HepG2 (cell line): ENCODE data around the gene FBLN5. TPM values are rescaled to one million over a fixed set of nuclear protein-coding genes. Genes with fewer than 3 reads are reported as not detected.

Experiments used
- ATAC-seq: fragments of 200-7000 bp; cut with Tn5 transposase; 3 replicates; pipeline ENCODE4 v1.9.1; 2020; ENCODE audit warnings: mild to moderate bottlenecking, moderate library complexity
- BruUV-seq: library from RNA; stranded (reverse); fragments of 400-500 nt; replicated peaks from 2 replicates; lab custom pipeline; 2021; lab: Mats Ljungman, UMichigan
- CTCF ChIA-PET: fragments of 300-600 bp; formaldehyde crosslinking; extraction: SDS; loops from one replicate; lab custom pipeline; 2021; ENCODE audit warnings: low total read pairs, inconsistent platforms, low intra/inter-chr PET ratio; lab: Yijun Ruan, JAX
- POLR2A ChIA-PET: fragments of 350-600 bp; sonication (Branson Sonifier 250); formaldehyde crosslinking; loops from one replicate; lab custom pipeline; 2020; ENCODE audit warnings: antibody characterized with exemption, inconsistent platforms; lab: Yijun Ruan, JAX
- DNase-seq: peaks from one replicate; pipeline ENCODE4 v3.0.0-alpha.2; 2015; ENCODE audit warnings: low spot score
- FAIRE-seq: peaks from 3 replicates; lab custom pipeline; 2011; peaks lifted over from hg19 to GRCh38; lab: Jason Lieb, UNC
- H2AFZ ChIP-seq: one replicate; pipeline ENCODE4 v1.6.1; 2011; ENCODE audit warnings: low read length, inconsistent platforms
- H3K27ac ChIP-seq: fragments of 300-600 bp; 3 replicates; pipeline ENCODE4 v1.8.0; 2011; ENCODE audit warnings: mixed run types, mild to moderate bottlenecking, mixed read lengths, low read length, inconsistent platforms; ENCODE audit not compliant: insufficient read depth; ENCODE audit errors: extremely low read length
- H3K27me3 ChIP-seq, 2 experiments: fragments of 200-600 bp in 1 of 2; 2 replicates in 1 of 2; 3 replicates in 1 of 2; pipeline versions ENCODE4 v1.6.0 to v1.8.0; 2011; ENCODE audit warnings: low read length in 2 of 2, mild to moderate bottlenecking in 2 of 2, moderate library complexity in 2 of 2, inconsistent platforms in 1 of 2; ENCODE audit not compliant: insufficient read depth in 2 of 2, control insufficient read depth in 1 of 2
- H3K36me3 ChIP-seq, 2 experiments: fragments of 200-600 bp in 1 of 2; replicated peaks in 1 of 2; 2 replicates in 1 of 2; 3 replicates in 1 of 2; pipeline versions ENCODE4 v1.5.1 to v1.8.0; 2011; ENCODE audit warnings: low read length in 2 of 2, inconsistent platforms in 1 of 2; ENCODE audit not compliant: insufficient read depth in 2 of 2, control insufficient read depth in 1 of 2
- H3K4me1 ChIP-seq: 2 replicates; pipeline ENCODE4 v1.5.1; 2012; ENCODE audit warnings: low read length, inconsistent platforms; ENCODE audit not compliant: insufficient read depth
- H3K4me2 ChIP-seq: 2 replicates; pipeline ENCODE4 v1.6.0; 2011; ENCODE audit warnings: low read depth, low read length, inconsistent platforms
- H3K4me3 ChIP-seq, 3 experiments: fragments of 200-600 bp in 1 of 3; sonication (generic), shearing (Covaris generic) in 1 of 3; replicated peaks in 1 of 3; 2 replicates each; pipeline ENCODE4 v1.5.1; 2011 to 2016; ENCODE audit warnings: low read length in 3 of 3, inconsistent platforms in 2 of 3, low read depth in 2 of 3, mild to moderate bottlenecking in 2 of 3, control low read depth in 1 of 3, mixed read lengths in 1 of 3; ENCODE audit not compliant: insufficient read depth in 1 of 3
- H3K79me2 ChIP-seq: one replicate; pipeline ENCODE4 v1.6.1; 2011; ENCODE audit warnings: low read length, inconsistent platforms; ENCODE audit not compliant: insufficient read depth
- H3K9ac ChIP-seq: 2 replicates; pipeline ENCODE4 v1.6.0; 2011; ENCODE audit warnings: mild to moderate bottlenecking, low read depth, low read length, inconsistent platforms; ENCODE audit not compliant: insufficient read depth
- H3K9me3 ChIP-seq: 2 replicates; pipeline ENCODE4 v1.5.1; 2012; ENCODE audit warnings: mild to moderate bottlenecking, low read length
- H4K20me1 ChIP-seq: 2 replicates; pipeline ENCODE4 v1.6.0; 2011; ENCODE audit warnings: inconsistent platforms, mild to moderate bottlenecking, low read length, moderate library complexity; ENCODE audit not compliant: insufficient read depth
- ADNP ChIP-seq: sonication (generic); formaldehyde crosslinking; IDR thresholded peaks from 2 replicates; pipeline ENCODE4 v1.4.0; 2020; ENCODE audit warnings: missing genetic modification reagents
- KAT8 ChIP-seq: IDR thresholded peaks from 2 replicates; pipeline ENCODE4 v1.6.1; 2016; ENCODE audit warnings: missing genetic modification reagents, missing compliant biosample characterization
- NFRKB ChIP-seq: fragments of 450-650 bp; IDR thresholded peaks from 2 replicates; pipeline ENCODE4 v1.6.1; 2017
- NR1H2 ChIP-seq: sonication (generic); formaldehyde crosslinking; IDR thresholded peaks from 2 replicates; pipeline ENCODE4 v1.8.1; 2022; ENCODE audit warnings: low read depth, missing genetic modification reagents, borderline replicate concordance
- RBM39 ChIP-seq: fragments of 200-400 bp; formaldehyde crosslinking; IDR thresholded peaks from one replicate; pipeline ENCODE4 v1.6.1; 2018; ENCODE audit warnings: antibody characterized with exemption, mild to moderate bottlenecking, low read depth, low read length; ENCODE audit not compliant: poor library complexity, severe bottlenecking
- SIX4 ChIP-seq: sonication (generic); formaldehyde crosslinking; IDR thresholded peaks from 2 replicates; pipeline ENCODE4 v1.4.0; 2020; ENCODE audit warnings: missing genetic modification reagents
- SMARCE1 ChIP-seq: fragments of 450-650 bp; IDR thresholded peaks from 2 replicates; pipeline ENCODE4 v1.6.1; 2017; ENCODE audit warnings: borderline replicate concordance
- SRY ChIP-seq: sonication (generic); formaldehyde crosslinking; IDR thresholded peaks from 2 replicates; pipeline ENCODE4 v1.8.0; 2022; ENCODE audit warnings: mild to moderate bottlenecking, missing genetic modification reagents
- ZMYM2 ChIP-seq: sonication (generic); formaldehyde crosslinking; IDR thresholded peaks from 2 replicates; pipeline ENCODE4 v1.8.0; 2022; ENCODE audit warnings: mild to moderate bottlenecking, missing genetic modification reagents
- ZNF263 ChIP-seq: sonication (generic); formaldehyde crosslinking; IDR thresholded peaks from 2 replicates; pipeline ENCODE4 v1.4.0; 2020; ENCODE audit warnings: missing genetic modification reagents
- ZNF713 ChIP-seq: sonication (generic); formaldehyde crosslinking; IDR thresholded peaks from 2 replicates; pipeline ENCODE4 v1.4.0; 2020; ENCODE audit warnings: mild to moderate bottlenecking, missing genetic modification reagents
- ZNF737 ChIP-seq: sonication (generic); formaldehyde crosslinking; IDR thresholded peaks from 2 replicates; pipeline ENCODE4 v1.5.0; 2020; ENCODE audit warnings: missing genetic modification reagents, mild to moderate bottlenecking, borderline replicate concordance
- WGBS: methylation state at CpG from one replicate; pipeline ENCODE4 v1.1.6; 2017; ENCODE audit warnings: low lambda C conversion rate; 5-methylcytosine and 5-hydroxymethylcytosine counted together
- in situ Hi-C: cut with HindIII; loops from 2 replicates; pipeline ENCODE4 v1.10.0; 2017; ENCODE audit warnings: low pct_unique_long_range_greater_than_20kb; ENCODE audit not compliant: extremely low pct_ligation_motif_present
- intact Hi-C: fragments of 100-400 bp; cut with micrococcal nuclease; formaldehyde crosslinking; loops from one replicate; pipeline ENCODE4 v1.10.0; 2022; ENCODE audit not compliant: unreplicated experiment
- polyA plus RNA-seq, 8 experiments: library from polyadenylated mRNA; depleted of rRNA in 3 of 8; stranded (reverse) in 7 of 8; unstranded in 1 of 8; fragments of >200 nt; fragmentation: Illumina TruSeq in 4 of 8; extraction: Trizol in 4 of 8; gene quantifications; 2 replicates each; pipeline versions ENCODE4 v1.2.1 to v1.2.3, GENCODE V29; 2011 to 2016; ENCODE audit warnings: low read depth in 4 of 8, missing spikeins in 1 of 8, mixed read lengths in 1 of 8; ENCODE audit not compliant: insufficient read depth in 1 of 8
- total RNA-seq, 5 experiments: library from RNA; depleted of rRNA; stranded (reverse); fragments of >200 nt; fragmentation: Illumina TruSeq; extraction: Trizol; gene quantifications; 2 replicates each; pipeline ENCODE4 v1.2.3, GENCODE V29; 2016; ENCODE audit warnings: low read depth in 1 of 5
- TF ChIP-seq, protein P1 (sequence below): sonication (generic); formaldehyde crosslinking; IDR thresholded peaks from 2 replicates; pipeline ENCODE4 v1.4.0; 2020; ENCODE audit warnings: missing genetic modification reagents
- TF ChIP-seq, protein P2 (sequence below): sonication (generic); formaldehyde crosslinking; conservative IDR thresholded peaks from 2 replicates; pipeline ENCODE4 v1.8.0; 2022; ENCODE audit warnings: low read depth, missing genetic modification reagents
- TF ChIP-seq, protein P3 (sequence below): sonication (generic); formaldehyde crosslinking; IDR thresholded peaks from 2 replicates; pipeline ENCODE4 v1.4.0; 2020; ENCODE audit warnings: mild to moderate bottlenecking, missing genetic modification reagents
- TF ChIP-seq, protein P4 (sequence below): sonication (generic); formaldehyde crosslinking; IDR thresholded peaks from 2 replicates; pipeline ENCODE4 v1.4.0; 2020; ENCODE audit warnings: mild to moderate bottlenecking, missing genetic modification reagents
- TF ChIP-seq, protein P5 (sequence below): sonication (generic); formaldehyde crosslinking; IDR thresholded peaks from 2 replicates; pipeline ENCODE4 v1.5.1; 2020; ENCODE audit warnings: mild to moderate bottlenecking, missing genetic modification reagents, borderline replicate concordance

The FBLN5 gene
- total and polyA plus RNA-seq, 2 of the 13 experiments (the other 11 are each of a cell fraction or from before 2014, with no cell fraction given) = 0.38 to 0.77 TPM

DNA sequence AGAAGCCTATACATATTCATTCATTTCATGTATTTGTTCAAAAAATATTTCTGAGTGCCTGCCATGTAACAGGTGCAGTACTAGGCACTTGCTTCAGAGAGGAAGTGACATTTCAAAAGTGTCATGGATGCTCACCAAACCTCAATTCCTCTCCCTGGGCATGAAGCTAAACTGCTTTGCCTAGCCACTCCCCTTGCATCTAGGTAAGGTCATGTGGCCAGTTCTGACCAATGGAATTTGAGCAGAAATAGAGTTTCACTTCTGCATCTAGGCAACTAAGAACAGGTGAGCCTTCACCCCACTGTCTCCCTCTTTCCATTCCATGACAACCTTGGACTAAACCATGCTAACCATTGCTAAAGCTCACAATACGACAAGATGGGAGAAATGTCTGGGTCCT, 107.7 kb downstream of the FBLN5 start (continued):
- TF ChIP-seq ZNF737 (CRISPR knock-in tag) (no peak), SIX4 (CRISPR knock-in tag) (no peak)

DNA sequence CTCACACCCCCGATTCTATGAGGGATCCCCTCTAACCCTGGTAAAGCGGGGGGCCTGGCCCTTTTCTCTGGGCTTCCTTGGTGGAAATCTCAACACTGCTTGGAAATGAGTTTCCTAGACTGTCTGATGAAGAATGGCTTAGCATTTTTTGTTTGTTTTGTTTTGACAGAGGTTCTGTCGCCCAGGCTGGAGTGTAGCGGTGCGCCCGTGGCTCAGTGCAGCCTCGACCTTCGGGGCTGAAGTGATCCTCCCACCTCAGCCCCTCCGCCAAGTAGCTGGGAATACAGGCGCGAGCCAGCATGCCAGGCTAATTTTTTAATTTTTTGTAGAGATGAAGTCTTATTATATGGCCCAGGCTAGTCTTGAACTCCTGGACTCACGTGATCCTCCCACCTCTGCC, 110.4 kb downstream of the FBLN5 start:
- DNase-seq (no peak), FAIRE-seq (no peak), ATAC-seq (no peak)
- in situ Hi-C loops (no loop called here), intact Hi-C loops (no loop called here)
- no peak overlapping the region for H3K9ac ChIP-seq
- H3K9me3 ChIP-seq = no peaks in the 10 kb centered on the region
- no peaks in the 10 kb centered on the region for H4K20me1 ChIP-seq
- H3K4me3 ChIP-seq = peak overlapping the region in 1 of 3 experiments; percentile 10; a peak in 1 of 6 replicates
- POLR2A ChIA-PET = no interaction called here
- no peak overlapping the region for H3K27ac ChIP-seq
- CTCF ChIA-PET = no interaction called here
- H3K36me3 ChIP-seq = no peaks in the 10 kb centered on the region
- H3K79me2 ChIP-seq = no peaks in the 10 kb centered on the region
- no peak overlapping the region for H2AFZ ChIP-seq
- no peaks in the 10 kb centered on the region for H3K4me1 ChIP-seq
- 62% methylated on average over 12 of the region's 12 CpGs for WGBS
- H3K4me2 ChIP-seq = peak overlapping the region; percentile 39; the same call in 1 of the 2 replicates
- peaks cover 0 to 27% of the 10 kb centered on the region in 2 experiments; a peak in 4 of 5 replicates for H3K27me3 ChIP-seq
- no TSS peak for BruUV-seq
- no peak for TF ChIP-seq RBM39
- TF ChIP-seq, protein P1, sequence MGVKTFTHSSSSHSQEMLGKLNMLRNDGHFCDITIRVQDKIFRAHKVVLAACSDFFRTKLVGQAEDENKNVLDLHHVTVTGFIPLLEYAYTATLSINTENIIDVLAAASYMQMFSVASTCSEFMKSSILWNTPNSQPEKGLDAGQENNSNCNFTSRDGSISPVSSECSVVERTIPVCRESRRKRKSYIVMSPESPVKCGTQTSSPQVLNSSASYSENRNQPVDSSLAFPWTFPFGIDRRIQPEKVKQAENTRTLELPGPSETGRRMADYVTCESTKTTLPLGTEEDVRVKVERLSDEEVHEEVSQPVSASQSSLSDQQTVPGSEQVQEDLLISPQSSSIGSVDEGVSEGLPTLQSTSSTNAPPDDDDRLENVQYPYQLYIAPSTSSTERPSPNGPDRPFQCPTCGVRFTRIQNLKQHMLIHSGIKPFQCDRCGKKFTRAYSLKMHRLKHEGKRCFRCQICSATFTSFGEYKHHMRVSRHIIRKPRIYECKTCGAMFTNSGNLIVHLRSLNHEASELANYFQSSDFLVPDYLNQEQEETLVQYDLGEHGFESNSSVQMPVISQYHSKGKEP (CRISPR knock-in tag) = no peak
- TF ChIP-seq, protein P2, sequence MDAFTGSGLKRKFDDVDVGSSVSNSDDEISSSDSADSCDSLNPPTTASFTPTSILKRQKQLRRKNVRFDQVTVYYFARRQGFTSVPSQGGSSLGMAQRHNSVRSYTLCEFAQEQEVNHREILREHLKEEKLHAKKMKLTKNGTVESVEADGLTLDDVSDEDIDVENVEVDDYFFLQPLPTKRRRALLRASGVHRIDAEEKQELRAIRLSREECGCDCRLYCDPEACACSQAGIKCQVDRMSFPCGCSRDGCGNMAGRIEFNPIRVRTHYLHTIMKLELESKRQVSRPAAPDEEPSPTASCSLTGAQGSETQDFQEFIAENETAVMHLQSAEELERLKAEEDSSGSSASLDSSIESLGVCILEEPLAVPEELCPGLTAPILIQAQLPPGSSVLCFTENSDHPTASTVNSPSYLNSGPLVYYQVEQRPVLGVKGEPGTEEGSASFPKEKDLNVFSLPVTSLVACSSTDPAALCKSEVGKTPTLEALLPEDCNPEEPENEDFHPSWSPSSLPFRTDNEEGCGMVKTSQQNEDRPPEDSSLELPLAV (CRISPR knock-in tag) = no peak
- no peak for TF ChIP-seq NFRKB
- TF ChIP-seq NR1H2 (CRISPR knock-in tag) = no peak
- no peak for TF ChIP-seq ZMYM2 (CRISPR knock-in tag)
- no peak for TF ChIP-seq SRY
- TF ChIP-seq SMARCE1 = no peak
- no peak for TF ChIP-seq ADNP (CRISPR knock-in tag)
- TF ChIP-seq, protein P3, sequence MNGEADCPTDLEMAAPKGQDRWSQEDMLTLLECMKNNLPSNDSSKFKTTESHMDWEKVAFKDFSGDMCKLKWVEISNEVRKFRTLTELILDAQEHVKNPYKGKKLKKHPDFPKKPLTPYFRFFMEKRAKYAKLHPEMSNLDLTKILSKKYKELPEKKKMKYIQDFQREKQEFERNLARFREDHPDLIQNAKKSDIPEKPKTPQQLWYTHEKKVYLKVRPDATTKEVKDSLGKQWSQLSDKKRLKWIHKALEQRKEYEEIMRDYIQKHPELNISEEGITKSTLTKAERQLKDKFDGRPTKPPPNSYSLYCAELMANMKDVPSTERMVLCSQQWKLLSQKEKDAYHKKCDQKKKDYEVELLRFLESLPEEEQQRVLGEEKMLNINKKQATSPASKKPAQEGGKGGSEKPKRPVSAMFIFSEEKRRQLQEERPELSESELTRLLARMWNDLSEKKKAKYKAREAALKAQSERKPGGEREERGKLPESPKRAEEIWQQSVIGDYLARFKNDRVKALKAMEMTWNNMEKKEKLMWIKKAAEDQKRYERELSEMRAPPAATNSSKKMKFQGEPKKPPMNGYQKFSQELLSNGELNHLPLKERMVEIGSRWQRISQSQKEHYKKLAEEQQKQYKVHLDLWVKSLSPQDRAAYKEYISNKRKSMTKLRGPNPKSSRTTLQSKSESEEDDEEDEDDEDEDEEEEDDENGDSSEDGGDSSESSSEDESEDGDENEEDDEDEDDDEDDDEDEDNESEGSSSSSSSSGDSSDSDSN = no peak
- TF ChIP-seq ZNF263 (CRISPR knock-in tag) = no peak
- TF ChIP-seq, protein P4, sequence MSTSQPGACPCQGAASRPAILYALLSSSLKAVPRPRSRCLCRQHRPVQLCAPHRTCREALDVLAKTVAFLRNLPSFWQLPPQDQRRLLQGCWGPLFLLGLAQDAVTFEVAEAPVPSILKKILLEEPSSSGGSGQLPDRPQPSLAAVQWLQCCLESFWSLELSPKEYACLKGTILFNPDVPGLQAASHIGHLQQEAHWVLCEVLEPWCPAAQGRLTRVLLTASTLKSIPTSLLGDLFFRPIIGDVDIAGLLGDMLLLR (CRISPR knock-in tag) = no peak
- no peak for TF ChIP-seq KAT8 (CRISPR knock-in tag)
- TF ChIP-seq ZNF713 (CRISPR knock-in tag) = no peak
- TF ChIP-seq, protein P5, sequence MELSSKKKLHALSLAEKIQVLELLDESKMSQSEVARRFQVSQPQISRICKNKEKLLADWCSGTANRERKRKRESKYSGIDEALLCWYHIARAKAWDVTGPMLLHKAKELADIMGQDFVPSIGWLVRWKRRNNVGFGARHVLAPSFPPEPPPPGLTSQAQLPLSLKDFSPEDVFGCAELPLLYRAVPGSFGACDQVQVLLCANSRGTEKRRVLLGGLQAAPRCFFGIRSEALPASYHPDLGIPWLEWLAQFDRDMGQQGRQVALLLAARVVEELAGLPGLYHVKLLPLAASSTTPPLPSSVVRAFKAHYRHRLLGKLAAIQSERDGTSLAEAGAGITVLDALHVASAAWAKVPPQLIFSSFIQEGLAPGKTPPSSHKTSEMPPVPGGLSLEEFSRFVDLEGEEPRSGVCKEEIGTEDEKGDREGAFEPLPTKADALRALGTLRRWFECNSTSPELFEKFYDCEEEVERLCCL (CRISPR knock-in tag) = no peak
